WTC11 (cell line): ENCODE measurements around the gene DRC3.

Experiments used
- ATF1 ChIP-seq: sonication (generic); formaldehyde crosslinking; IDR thresholded peaks from 2 replicates; pipeline ENCODE4 v1.8.1; 2023; ENCODE audit warnings: mild to moderate bottlenecking, moderate library complexity, missing genetic modification reagents
- ATF2 ChIP-seq: sonication (generic); formaldehyde crosslinking; IDR thresholded peaks from 2 replicates; pipeline ENCODE4 v1.8.1; 2022; ENCODE audit warnings: low read depth, missing genetic modification reagents, borderline replicate concordance
- CBFB ChIP-seq: sonication (generic); formaldehyde crosslinking; IDR thresholded peaks from 2 replicates; pipeline ENCODE4 v1.8.1; 2022; ENCODE audit warnings: mild to moderate bottlenecking, low read depth, missing genetic modification reagents
- CTCF ChIP-seq: fragments of 200-600 bp; IDR thresholded peaks from 2 replicates; pipeline ENCODE4 v1.8.0; 2022; ENCODE audit warnings: antibody characterized with exemption

- TF ChIP-seq CTCF (peak; percentile 9; the same call in 1 of the 2 replicates), ATF1 (no peak), CBFB (no peak), ATF2 (no peak)
These were observed 21.9 kb upstream of the DRC3 start for GRCh38 chr17:17950806-17951205.
